Liver (tissue), 9 donors: ENCODE results near the gene THUMPD2. TPM values are rescaled to one million over a fixed set of nuclear protein-coding genes. Genes with fewer than 3 reads are reported as not detected.

Experiments
- DNase-seq: peaks from one replicate; pipeline ENCODE4 v3.0.0-alpha.2; 2017; ENCODE audit warnings: low spot score
- H3K27ac ChIP-seq, 2 donors: one replicate each; pipeline ENCODE4 v1.7.0; 2013; ENCODE audit warnings: inconsistent platforms in 2 of 2, low read length in 2 of 2, control low read depth in 1 of 2, low read depth in 1 of 2, mild to moderate bottlenecking in 1 of 2
- H3K27me3 ChIP-seq, 4 donors: one replicate each; pipeline versions ENCODE4 v1.6.1 to v1.7.0; 2013; ENCODE audit warnings: low read length in 3 of 4, inconsistent platforms in 1 of 4, mild to moderate bottlenecking in 1 of 4, moderate library complexity in 1 of 4; ENCODE audit not compliant: control insufficient read depth in 4 of 4, insufficient read depth in 4 of 4
- H3K36me3 ChIP-seq, 4 donors: one replicate each; pipeline versions ENCODE4 v1.6.1 to v1.7.0; 2013; ENCODE audit warnings: low read length in 3 of 4, mild to moderate bottlenecking in 3 of 4, low read depth in 1 of 4, moderate library complexity in 1 of 4; ENCODE audit not compliant: control insufficient read depth in 4 of 4, insufficient read depth in 3 of 4
- H3K4me1 ChIP-seq, 4 donors: one replicate each; pipeline versions ENCODE4 v1.6.1 to v1.7.0; 2013; ENCODE audit warnings: low read length in 3 of 4, mild to moderate bottlenecking in 3 of 4, moderate library complexity in 1 of 4; ENCODE audit not compliant: control insufficient read depth in 4 of 4, insufficient read depth in 4 of 4
- H3K4me3 ChIP-seq, 3 donors: one replicate each; pipeline versions ENCODE4 v1.6.1 to v1.7.0; 2013; ENCODE audit warnings: low read length in 3 of 3, control low read depth in 1 of 3, low read depth in 1 of 3, mild to moderate bottlenecking in 1 of 3
- H3K9ac ChIP-seq, 2 donors: one replicate each; pipeline ENCODE4 v1.7.0; 2013; ENCODE audit warnings: low read length in 2 of 2, mild to moderate bottlenecking in 2 of 2, moderate library complexity in 2 of 2, control low read depth in 1 of 2, low read depth in 1 of 2
- H3K9me3 ChIP-seq, 4 donors: one replicate each; pipeline versions ENCODE4 v1.6.1 to v1.7.0; 2013; ENCODE audit warnings: low read length in 3 of 4; ENCODE audit not compliant: control insufficient read depth in 4 of 4
- EGR1 ChIP-seq, 2 donors: IDR thresholded peaks; 2 replicates each; pipeline ENCODE4 v1.6.1; 2016 to 2018; ENCODE audit warnings: antibody characterized with exemption in 2 of 2, low read depth in 2 of 2
- FOXA1 ChIP-seq: IDR thresholded peaks from 2 replicates; pipeline ENCODE4 v1.6.1; 2016; ENCODE audit warnings: antibody characterized with exemption
- FOXA2 ChIP-seq: IDR thresholded peaks from 2 replicates; pipeline ENCODE4 v1.6.1; 2016; ENCODE audit warnings: antibody characterized with exemption
- HNF4A ChIP-seq, 2 donors: conservative IDR thresholded peaks; 2 replicates each; pipeline ENCODE4 v1.6.1; 2016; ENCODE audit warnings: antibody characterized with exemption in 2 of 2, mild to moderate bottlenecking in 2 of 2
- HNF4G ChIP-seq: IDR thresholded peaks from 2 replicates; pipeline ENCODE4 v1.6.1; 2016; ENCODE audit warnings: antibody characterized with exemption
- JUND ChIP-seq, 2 donors: IDR thresholded peaks; 2 replicates each; pipeline ENCODE4 v1.6.1; 2016; ENCODE audit warnings: antibody characterized with exemption in 2 of 2
- NR2F2 ChIP-seq: IDR thresholded peaks from 2 replicates; pipeline ENCODE4 v1.6.1; 2016; ENCODE audit warnings: antibody characterized with exemption
- RAD21 ChIP-seq, 2 donors: IDR thresholded peaks; 2 replicates each; pipeline ENCODE4 v1.6.1; 2016; ENCODE audit warnings: antibody characterized with exemption in 2 of 2, mild to moderate bottlenecking in 2 of 2
- RXRA ChIP-seq, 2 donors: IDR thresholded peaks; 2 replicates each; pipeline ENCODE4 v1.6.1; 2017 to 2018; ENCODE audit warnings: antibody characterized with exemption in 2 of 2, mild to moderate bottlenecking in 1 of 2
- SP1 ChIP-seq: IDR thresholded peaks from 2 replicates; pipeline ENCODE4 v1.6.1; 2018; ENCODE audit warnings: antibody characterized with exemption, mild to moderate bottlenecking
- TAF1 ChIP-seq: conservative IDR thresholded peaks from 2 replicates; pipeline ENCODE4 v1.6.1; 2016; ENCODE audit warnings: antibody characterized with exemption, mild to moderate bottlenecking
- WGBS: extraction: QIAGEN DNeasy Blood & Tissue Kit; methylation state at CpG from one replicate; pipeline ENCODE4 v1.1.7; 2013; 5-methylcytosine and 5-hydroxymethylcytosine counted together
- polyA plus RNA-seq, 2 donors: library from polyadenylated mRNA; stranded (reverse) in 1 of 2; unstranded in 1 of 2; fragments of 200-250 nt in 1 of 2; fragments of >200 nt in 1 of 2; fragmentation: Nextera tagmentation in 1 of 2; extraction: Ambion mirVana in 1 of 2; gene quantifications; one replicate each; pipeline versions ENCODE4 v1.2.1 to v1.2.3, GENCODE V29; 2013 to 2015
- total RNA-seq, 2 donors: library from RNA; depleted of rRNA; stranded (reverse); fragments of >200 nt; gene quantifications; one replicate each; pipeline ENCODE4 v1.2.3, GENCODE V29; 2014
- TF ChIP-seq, protein P1 (sequence below): IDR thresholded peaks from 2 replicates; pipeline ENCODE4 v1.6.1; 2016; ENCODE audit warnings: antibody characterized with exemption
- TF ChIP-seq, protein P2 (sequence below): IDR thresholded peaks from 2 replicates; pipeline ENCODE4 v1.6.1; 2016; ENCODE audit warnings: antibody characterized with exemption, mild to moderate bottlenecking
- TF ChIP-seq, protein P3 (sequence below): IDR thresholded peaks from 2 replicates; pipeline ENCODE4 v1.6.1; 2016; ENCODE audit warnings: antibody characterized with exemption
- TF ChIP-seq, protein P4 (sequence below): fragments of 150-350 bp; IDR thresholded peaks from 2 replicates; pipeline ENCODE4 v1.5.1; 2017; ENCODE audit warnings: improper control_type of control experiment, low read depth, low read length; ENCODE audit not compliant: missing input control
- donor health status: healthy.
- donor health status: healthy.
- donor health status: healthy.
- donor health status: healthy.
- donor health status: healthy.

The THUMPD2 gene
- total and polyA plus RNA-seq, 4 donors = 2.2 to 5.9 (median 5.0) TPM

DNA sequence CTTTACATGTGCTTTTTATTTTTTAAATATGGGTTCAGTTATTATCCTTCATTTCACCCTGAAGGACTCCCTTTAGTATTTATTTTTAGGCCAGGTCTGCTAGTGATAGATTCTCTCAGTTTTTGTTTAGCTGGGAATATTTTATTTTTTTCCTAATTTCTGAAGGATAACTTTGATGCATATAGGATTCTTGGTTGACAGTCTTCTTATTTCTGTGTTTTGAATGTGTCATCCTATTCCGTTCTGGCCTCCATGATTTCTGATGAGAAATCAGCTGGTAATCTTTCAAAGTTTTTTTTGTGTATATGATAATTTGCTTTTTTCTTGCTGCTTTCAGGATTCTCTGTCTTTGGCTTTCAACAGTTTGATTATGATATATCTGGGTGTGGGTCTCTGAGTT is 77.9 kb downstream of the THUMPD2 start:
- WGBS = 97% methylated on average over 1 of the region's 1 CpG
- Histone ChIP-seq H3K9ac (no peak overlapping the region), H3K4me3 (no peak overlapping the region), H3K27me3 (no peaks in the 10 kb centered on the region), H3K27ac (no peak overlapping the region), H3K9me3 (peaks cover 0 to 3% (median 1%) of the 10 kb centered on the region in 4 donors), H3K36me3 (no peaks in the 10 kb centered on the region), H3K4me1 (no peaks in the 10 kb centered on the region)
- TF ChIP-seq JUND (IDR thresholded peaks at IDR 0.05) (no peak), NR2F2 (no peak), HNF4G (no peak), RXRA (IDR thresholded peaks at IDR 0.05) (no peak), TAF1 (no peak), EGR1 (IDR thresholded peaks at IDR 0.05; ENCODE audit: low read depth in 2 of 2) (no peak), SP1 (no peak), HNF4A (conservative IDR thresholded peaks at IDR 0.05) (no peak), FOXA2 (no peak)
- TF ChIP-seq, protein P1, sequence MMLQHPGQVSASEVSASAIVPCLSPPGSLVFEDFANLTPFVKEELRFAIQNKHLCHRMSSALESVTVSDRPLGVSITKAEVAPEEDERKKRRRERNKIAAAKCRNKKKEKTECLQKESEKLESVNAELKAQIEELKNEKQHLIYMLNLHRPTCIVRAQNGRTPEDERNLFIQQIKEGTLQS = no peak
- TF ChIP-seq, protein P2, sequence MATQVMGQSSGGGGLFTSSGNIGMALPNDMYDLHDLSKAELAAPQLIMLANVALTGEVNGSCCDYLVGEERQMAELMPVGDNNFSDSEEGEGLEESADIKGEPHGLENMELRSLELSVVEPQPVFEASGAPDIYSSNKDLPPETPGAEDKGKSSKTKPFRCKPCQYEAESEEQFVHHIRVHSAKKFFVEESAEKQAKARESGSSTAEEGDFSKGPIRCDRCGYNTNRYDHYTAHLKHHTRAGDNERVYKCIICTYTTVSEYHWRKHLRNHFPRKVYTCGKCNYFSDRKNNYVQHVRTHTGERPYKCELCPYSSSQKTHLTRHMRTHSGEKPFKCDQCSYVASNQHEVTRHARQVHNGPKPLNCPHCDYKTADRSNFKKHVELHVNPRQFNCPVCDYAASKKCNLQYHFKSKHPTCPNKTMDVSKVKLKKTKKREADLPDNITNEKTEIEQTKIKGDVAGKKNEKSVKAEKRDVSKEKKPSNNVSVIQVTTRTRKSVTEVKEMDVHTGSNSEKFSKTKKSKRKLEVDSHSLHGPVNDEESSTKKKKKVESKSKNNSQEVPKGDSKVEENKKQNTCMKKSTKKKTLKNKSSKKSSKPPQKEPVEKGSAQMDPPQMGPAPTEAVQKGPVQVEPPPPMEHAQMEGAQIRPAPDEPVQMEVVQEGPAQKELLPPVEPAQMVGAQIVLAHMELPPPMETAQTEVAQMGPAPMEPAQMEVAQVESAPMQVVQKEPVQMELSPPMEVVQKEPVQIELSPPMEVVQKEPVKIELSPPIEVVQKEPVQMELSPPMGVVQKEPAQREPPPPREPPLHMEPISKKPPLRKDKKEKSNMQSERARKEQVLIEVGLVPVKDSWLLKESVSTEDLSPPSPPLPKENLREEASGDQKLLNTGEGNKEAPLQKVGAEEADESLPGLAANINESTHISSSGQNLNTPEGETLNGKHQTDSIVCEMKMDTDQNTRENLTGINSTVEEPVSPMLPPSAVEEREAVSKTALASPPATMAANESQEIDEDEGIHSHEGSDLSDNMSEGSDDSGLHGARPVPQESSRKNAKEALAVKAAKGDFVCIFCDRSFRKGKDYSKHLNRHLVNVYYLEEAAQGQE = no peak
- TF ChIP-seq, protein P3, sequence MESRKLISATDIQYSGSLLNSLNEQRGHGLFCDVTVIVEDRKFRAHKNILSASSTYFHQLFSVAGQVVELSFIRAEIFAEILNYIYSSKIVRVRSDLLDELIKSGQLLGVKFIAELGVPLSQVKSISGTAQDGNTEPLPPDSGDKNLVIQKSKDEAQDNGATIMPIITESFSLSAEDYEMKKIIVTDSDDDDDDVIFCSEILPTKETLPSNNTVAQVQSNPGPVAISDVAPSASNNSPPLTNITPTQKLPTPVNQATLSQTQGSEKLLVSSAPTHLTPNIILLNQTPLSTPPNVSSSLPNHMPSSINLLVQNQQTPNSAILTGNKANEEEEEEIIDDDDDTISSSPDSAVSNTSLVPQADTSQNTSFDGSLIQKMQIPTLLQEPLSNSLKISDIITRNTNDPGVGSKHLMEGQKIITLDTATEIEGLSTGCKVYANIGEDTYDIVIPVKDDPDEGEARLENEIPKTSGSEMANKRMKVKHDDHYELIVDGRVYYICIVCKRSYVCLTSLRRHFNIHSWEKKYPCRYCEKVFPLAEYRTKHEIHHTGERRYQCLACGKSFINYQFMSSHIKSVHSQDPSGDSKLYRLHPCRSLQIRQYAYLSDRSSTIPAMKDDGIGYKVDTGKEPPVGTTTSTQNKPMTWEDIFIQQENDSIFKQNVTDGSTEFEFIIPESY = no peak
- no peak for DNase-seq

DNA sequence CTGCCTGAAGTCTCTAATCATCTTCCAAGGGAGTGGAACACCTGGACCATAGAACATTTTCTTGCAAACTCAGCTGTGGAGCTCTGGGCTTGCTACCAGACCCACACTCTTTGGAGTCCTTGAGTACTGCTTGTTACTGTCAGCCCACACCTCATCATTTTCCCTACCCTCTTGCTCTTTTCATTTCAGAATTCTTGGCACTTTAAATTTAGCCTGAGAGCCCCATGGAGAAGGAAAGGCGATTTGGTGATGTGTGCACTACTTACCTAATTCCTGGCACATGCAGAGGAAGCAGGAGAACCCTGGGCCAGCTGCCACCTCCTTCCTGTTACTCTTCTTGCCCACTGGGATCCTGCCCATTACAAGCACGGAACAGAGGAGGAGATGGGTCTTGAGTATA is 81.6 kb downstream of the THUMPD2 start:
- DNase-seq = no peak
- Histone ChIP-seq H3K27ac (no peak overlapping the region), H3K9me3 (peaks cover 0 to 3% (median 1%) of the 10 kb centered on the region in 4 donors), H3K4me3 (no peak overlapping the region), H3K36me3 (no peaks in the 10 kb centered on the region), H3K27me3 (no peaks in the 10 kb centered on the region), H3K9ac (no peak overlapping the region), H3K4me1 (no peaks in the 10 kb centered on the region)
- TF ChIP-seq FOXA2 = no peak
- 69% methylated on average over 2 of the region's 2 CpGs for WGBS

DNA sequence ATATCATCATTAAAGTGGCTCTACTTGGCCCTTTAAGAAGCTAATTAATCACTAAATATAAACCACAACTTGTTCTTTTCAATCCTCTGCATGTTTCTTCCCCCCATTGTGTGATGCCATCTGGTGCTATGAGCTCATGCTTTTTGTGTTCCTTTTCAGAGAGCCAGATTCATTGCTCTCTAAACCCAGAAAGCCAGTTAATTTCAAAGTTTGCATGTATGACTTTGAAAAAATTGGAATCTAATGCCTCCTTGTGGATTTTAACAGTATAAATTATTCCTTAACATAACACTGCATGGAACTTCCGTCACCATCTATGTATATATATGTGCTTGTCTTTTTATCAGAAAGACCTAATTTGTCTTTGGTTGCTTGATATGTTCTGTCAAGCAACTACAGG is 82.2 kb downstream of the THUMPD2 start:
- H3K9ac ChIP-seq = no peak overlapping the region
- no peaks in the 10 kb centered on the region for H3K4me1 ChIP-seq
- 66% methylated on average over 1 of the region's 1 CpG for WGBS
- no peak overlapping the region for H3K4me3 ChIP-seq
- TF ChIP-seq RAD21 (IDR thresholded peaks at IDR 0.05) (peak; percentile 84 to 85), FOXA1 (no peak)
- TF ChIP-seq, protein P4, sequence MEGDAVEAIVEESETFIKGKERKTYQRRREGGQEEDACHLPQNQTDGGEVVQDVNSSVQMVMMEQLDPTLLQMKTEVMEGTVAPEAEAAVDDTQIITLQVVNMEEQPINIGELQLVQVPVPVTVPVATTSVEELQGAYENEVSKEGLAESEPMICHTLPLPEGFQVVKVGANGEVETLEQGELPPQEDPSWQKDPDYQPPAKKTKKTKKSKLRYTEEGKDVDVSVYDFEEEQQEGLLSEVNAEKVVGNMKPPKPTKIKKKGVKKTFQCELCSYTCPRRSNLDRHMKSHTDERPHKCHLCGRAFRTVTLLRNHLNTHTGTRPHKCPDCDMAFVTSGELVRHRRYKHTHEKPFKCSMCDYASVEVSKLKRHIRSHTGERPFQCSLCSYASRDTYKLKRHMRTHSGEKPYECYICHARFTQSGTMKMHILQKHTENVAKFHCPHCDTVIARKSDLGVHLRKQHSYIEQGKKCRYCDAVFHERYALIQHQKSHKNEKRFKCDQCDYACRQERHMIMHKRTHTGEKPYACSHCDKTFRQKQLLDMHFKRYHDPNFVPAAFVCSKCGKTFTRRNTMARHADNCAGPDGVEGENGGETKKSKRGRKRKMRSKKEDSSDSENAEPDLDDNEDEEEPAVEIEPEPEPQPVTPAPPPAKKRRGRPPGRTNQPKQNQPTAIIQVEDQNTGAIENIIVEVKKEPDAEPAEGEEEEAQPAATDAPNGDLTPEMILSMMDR = peak; percentile 39
- no peaks in the 10 kb centered on the region for H3K27me3 ChIP-seq
- H3K36me3 ChIP-seq = no peaks in the 10 kb centered on the region
- H3K9me3 ChIP-seq = peaks cover 0 to 3% (median 0%) of the 10 kb centered on the region in 4 donors
- H3K27ac ChIP-seq = no peak overlapping the region
- DNase-seq = no peak
